ENCODE data around the gene SLC24A4.

Gene SLC24A4

GRCh38 chr14:92510972-92511371, 188.0 kb downstream of the SLC24A4 start:
- DNase-seq: no peak

- DNase-seq: no peak
These were observed 188.7 kb downstream of the SLC24A4 start for GRCh38 chr14:92511453-92512238.

GRCh38 chr14:92512807-92513203, 189.8 kb downstream of the SLC24A4 start:
- no peak for DNase-seq

GRCh38 chr14:92513204-92513965, 190.4 kb downstream of the SLC24A4 start, which contains the start of gene RIN3:
RIN3 (plus strand) TSS chr14:92513781; CDS start chr14:92513933, 152 bp downstream.
- no peak for DNase-seq

DNA sequence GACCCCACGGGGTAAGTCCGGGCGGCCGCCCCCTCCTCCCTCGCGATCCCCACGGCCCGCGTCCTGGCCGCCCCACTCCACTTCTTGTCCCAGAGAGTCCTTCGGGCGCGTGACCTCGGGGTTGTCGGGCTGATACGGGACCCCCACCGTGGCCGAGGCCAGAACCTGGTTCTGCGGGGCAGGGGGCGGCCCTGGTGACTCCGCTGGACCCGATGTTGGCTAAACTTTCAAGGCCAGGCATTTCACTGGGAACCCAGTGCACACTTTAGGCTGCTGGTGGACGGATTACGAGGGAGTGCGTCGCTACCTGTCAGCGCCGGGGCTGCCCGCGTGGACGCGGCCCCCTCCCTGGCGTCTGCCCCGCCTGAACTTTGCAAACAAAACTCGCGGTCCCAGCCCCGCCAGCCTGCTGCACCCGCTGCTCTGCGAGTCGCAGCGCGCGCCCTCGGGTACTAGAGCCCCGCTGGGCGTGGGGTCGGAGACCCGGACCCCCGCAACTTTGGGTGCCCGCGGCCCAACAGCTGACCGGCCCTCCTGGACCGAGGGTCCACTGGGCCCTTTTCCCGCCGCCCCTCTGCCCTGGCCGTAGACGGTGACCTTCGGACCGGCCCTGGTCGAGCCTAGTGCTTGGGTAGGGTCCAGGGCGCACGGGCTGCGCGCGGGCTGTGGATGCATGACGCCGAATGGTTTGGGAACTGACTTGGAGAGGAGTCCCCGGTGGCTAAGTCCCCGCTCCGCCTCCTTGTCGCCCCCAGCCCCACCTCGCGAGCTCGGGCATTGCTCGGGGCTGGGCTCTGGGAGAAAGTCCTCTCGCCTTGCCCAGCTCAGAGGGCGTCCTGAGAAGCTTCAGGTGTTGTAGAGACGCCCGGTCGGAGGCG, 191.2 kb downstream of the SLC24A4 start:
- no peak for DNase-seq

- no peak for DNase-seq
These were observed 192.0 kb downstream of the SLC24A4 start for GRCh38 chr14:92514844-92515514.

- DNase-seq: no peak
These were observed 192.8 kb downstream of the SLC24A4 start for GRCh38 chr14:92515546-92516343.

DNA sequence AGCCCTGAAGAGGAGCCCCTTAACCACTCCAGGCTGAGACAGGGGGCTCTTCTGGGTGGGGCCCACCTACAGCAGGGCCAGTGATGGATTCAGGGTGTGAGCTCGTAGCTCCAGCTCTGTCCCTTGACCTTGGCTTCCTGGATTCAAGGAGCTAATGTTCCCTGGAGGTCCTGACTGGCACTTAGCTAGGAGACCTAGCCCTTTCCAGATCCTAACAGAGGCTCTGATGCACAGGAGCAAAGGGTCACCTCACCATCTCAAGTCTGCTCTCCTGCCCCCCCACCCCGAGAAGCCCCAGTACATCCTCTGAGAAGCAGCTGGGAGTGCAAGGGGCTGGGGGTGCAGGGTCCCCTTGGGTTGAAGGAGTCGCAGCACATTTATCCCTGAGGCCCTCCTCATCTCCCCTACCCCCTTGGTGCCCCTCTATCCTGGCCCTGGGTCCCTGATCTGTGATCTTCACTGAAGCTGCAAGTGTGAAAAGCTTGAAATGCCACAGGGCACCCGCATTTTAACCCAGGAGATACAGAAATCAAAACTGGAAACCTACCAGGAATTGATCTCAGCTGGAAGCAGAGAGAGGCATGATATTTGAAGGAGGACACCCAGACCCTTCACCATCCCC, 193.5 kb downstream of the SLC24A4 start:
- no peak for DNase-seq

- DNase-seq: no peak
These were observed 194.1 kb downstream of the SLC24A4 start for GRCh38 chr14:92516966-92517506.

DNA sequence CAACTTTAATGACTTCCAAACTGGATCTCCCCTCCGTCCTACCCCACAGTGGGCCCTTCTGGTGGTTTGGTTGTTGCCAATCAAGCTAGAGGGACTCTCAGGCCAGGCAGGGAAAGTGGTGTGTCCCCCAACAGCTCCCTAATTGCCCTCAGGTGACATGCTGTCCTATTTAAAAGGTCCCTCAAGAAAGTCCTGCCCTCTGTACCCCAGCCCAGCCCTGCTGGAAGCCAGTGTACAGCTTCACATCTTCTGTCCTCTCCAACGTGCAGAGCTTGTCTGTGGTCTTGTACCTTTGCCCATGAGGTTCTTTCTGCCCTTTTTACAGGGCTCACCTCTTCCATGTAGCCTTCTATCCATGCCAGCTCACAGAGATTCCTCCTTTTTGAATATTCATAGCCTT, 194.8 kb downstream of the SLC24A4 start:
- no peak for DNase-seq

- DNase-seq: no peak
These were observed 196.5 kb downstream of the SLC24A4 start for GRCh38 chr14:92519246-92520101.

DNA sequence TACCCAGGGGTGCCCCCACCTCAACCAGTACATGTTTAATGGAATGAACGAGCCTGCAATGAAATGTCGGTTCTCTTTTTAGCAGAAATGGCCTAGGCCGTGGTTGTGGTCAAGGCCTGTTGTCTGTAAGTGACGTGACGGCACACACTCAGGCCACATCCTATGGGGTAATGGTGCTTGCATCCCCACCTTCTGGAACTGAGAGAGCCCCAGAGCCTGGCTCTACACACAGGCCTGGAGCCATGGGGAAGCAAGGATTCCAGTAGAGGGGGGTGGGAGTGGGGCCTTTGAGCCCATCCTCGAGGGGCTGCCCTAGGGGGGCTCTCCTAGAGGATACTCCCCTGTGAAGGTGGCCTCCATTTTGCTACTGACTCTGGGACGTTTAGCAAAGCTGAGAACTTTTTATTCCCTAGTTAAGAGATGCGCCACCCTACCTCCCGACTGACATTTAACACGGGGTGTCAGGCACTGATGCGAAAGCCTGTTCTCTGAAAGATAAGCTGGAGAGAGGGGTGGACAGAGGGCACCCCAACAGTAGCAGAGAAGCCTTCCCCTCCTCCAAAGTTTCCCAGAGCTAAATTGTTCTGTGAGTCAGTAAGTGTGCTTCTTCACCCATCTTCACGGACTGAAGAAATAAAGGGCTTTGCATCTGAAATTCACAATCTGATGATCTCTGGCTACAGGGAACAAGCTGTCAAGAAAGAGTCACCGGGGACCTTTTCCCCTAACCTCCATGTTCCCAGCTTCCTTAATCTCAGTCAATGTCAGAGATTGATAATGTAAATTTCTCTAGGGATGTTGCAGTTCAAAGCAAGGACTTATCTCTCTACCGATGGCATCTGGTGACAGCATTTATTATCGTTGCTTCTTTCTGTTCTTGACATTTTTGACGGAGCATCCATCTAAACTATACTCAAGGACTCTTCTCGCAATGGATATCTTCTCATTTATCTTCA, 197.4 kb downstream of the SLC24A4 start:
- no peak for DNase-seq

- no peak for DNase-seq
These were observed 198.1 kb downstream of the SLC24A4 start for GRCh38 chr14:92521058-92521415.

DNA sequence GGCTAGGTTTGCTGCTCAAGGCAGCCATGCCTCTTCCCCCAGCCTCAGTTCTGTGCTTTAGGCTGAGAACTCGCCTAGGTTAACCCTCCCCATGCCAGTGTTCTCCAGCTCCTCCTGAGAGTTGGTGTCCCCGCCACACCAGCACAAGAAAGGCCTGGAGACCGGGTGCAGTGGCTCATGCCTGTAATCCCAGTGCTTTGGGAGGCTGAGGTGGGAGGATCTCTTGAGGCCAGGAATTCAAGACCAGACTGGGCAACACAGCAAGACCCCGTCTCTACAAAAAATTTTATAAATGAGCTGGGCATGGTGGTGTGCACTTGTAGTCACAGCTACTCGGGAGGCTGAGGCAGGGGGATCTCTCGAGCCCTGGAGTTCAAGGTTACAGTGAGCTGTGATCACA, 200.8 kb downstream of the SLC24A4 start:
- no peak for DNase-seq

DNA sequence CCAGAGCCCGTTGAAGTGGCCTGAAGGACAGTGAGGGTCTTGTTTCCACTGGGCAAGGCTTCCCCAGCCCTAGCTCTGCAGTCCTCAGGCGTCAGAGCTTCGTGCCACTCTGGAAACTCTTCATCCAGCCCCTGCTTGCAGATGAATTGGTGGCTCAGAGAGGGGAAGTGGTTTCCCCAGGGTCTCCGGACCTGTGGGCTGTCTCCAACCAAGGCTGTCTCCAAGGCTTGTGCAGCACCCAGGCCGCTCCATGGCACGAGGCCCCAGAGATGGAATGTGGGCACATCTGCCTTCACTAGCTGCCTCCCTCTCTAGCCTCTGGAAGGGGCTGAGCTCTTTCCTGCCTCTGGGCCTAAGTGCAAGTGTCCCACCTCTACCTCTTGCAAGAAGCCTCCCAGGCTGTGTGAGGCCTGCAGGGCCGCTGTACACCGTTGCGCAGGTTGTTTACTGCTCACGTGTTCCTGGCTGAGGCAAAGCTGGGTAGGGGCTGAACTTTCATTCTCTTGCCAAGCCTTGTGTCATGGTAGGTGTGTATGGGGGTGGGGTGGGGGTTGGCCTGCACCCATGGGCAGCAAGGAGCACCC, 201.7 kb downstream of the SLC24A4 start:
- no peak for DNase-seq

GRCh38 chr14:92525322-92526095, 202.5 kb downstream of the SLC24A4 start:
- DNase-seq: no peak

DNA sequence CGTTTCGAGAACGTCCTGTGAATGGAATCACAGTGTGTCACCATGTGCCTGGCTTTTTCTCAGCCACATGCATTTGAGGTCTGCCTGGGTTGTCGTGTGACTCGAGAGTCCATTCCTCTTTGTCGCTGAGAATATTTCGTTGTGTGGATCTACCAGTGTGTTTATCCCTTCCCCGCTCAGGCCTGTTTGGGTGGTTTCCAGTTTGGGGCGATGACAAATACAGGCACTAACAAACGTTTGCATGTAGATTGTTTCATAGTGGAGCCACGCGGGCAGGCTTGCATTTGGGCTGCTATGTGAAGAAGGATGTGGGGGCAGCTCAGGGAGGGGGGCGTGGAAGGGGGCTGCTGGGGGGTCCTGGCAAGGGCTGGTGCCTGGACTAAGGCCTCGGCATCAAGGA, 204.8 kb downstream of the SLC24A4 start:
- DNase-seq: no peak

All from SHP77 treated with DMSO at 0.1 percent for 48 hours (cell line).